Measurements from ENCODE around the gene CYFIP1. TPM values are rescaled to one million over a fixed set of nuclear protein-coding genes. Genes with fewer than 3 reads are reported as not detected.

CYFIP1 gene
- total RNA-seq, 1 donor from 2014 or later: 143 TPM

DNA sequence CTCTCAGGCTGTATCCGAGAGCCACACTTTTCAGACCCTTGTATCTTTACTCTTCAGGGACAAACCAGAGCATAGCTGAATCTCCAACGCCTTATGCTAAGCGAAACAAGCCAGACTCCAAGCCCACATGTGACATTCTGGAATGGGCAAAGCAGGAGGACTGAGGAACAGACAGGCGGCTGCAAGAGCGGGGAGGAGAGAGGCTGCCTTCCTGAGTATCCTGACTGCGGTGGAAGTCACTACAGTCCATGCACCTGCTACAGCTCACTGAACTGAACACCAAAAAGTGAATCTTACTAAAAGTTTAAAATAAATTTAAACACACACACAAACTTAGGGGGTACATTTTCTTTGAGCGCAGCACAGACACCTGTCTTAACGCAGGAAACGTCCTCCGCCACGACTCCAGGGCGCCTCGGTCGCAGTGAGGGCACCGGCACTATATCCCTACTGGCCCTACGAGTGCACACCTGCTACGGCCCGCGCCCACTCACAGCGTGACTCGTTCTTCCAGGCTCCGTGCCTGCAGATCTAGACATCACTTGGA, 1.4 kb downstream of the CYFIP1 start:
- Mint-ChIP-seq H3K9me3 (ENCODE audit: unreplicated experiment) (peaks cover 19% of the 10 kb centered on the region), H3K36me3 (ENCODE audit: unreplicated experiment) (no peaks in the 10 kb centered on the region), H3K27ac (ENCODE audit: unreplicated experiment) (peak overlapping the region; percentile 83), H3K4me3 (ENCODE audit: unreplicated experiment) (peak overlapping the region; percentile 100), H3K27me3 (ENCODE audit: unreplicated experiment) (peaks cover 8% of the 10 kb centered on the region), H3K4me1 (ENCODE audit: low read depth, unreplicated experiment) (peaks cover 5% of the 10 kb centered on the region)
- no peak for DNase-seq
- TF ChIP-seq, protein P1, sequence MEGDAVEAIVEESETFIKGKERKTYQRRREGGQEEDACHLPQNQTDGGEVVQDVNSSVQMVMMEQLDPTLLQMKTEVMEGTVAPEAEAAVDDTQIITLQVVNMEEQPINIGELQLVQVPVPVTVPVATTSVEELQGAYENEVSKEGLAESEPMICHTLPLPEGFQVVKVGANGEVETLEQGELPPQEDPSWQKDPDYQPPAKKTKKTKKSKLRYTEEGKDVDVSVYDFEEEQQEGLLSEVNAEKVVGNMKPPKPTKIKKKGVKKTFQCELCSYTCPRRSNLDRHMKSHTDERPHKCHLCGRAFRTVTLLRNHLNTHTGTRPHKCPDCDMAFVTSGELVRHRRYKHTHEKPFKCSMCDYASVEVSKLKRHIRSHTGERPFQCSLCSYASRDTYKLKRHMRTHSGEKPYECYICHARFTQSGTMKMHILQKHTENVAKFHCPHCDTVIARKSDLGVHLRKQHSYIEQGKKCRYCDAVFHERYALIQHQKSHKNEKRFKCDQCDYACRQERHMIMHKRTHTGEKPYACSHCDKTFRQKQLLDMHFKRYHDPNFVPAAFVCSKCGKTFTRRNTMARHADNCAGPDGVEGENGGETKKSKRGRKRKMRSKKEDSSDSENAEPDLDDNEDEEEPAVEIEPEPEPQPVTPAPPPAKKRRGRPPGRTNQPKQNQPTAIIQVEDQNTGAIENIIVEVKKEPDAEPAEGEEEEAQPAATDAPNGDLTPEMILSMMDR (IDR thresholded peaks at IDR 0.05; ENCODE audit: partially characterized antibody, unreplicated experiment): no peak

DNA sequence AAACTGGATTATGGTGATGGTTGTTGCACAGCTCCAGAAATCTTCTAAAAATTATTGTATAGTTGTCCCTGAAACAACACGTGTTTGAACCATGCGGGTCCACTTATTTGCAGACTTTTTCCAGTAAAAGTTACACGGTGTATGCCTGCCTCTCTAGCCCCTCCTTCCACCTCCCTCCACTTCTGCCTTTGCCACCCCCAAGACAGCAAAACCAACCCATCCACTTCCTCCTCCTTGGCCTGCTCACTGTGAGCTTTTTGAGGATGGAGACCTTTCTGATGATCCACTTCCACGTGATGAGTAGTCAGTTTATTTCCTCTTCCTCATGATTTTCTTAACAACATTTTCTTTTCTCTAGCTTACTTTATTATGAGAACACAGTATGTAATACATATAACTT, 5.4 kb downstream of the CYFIP1 start:
- H3K36me3 Mint-ChIP-seq (ENCODE audit: unreplicated experiment): no peaks in the 10 kb centered on the region
- peaks cover 15% of the 10 kb centered on the region for H3K9me3 Mint-ChIP-seq (ENCODE audit: unreplicated experiment)
- no peak overlapping the region for H3K4me3 Mint-ChIP-seq (ENCODE audit: unreplicated experiment)
- DNase-seq: no peak
- H3K27ac Mint-ChIP-seq (ENCODE audit: unreplicated experiment): no peak overlapping the region
- TF ChIP-seq, protein P1 (IDR thresholded peaks at IDR 0.05; ENCODE audit: partially characterized antibody, unreplicated experiment): no peak
- peaks cover 5% of the 10 kb centered on the region for H3K4me1 Mint-ChIP-seq (ENCODE audit: low read depth, unreplicated experiment)
- H3K27me3 Mint-ChIP-seq (ENCODE audit: unreplicated experiment): peaks cover 8% of the 10 kb centered on the region

DNA sequence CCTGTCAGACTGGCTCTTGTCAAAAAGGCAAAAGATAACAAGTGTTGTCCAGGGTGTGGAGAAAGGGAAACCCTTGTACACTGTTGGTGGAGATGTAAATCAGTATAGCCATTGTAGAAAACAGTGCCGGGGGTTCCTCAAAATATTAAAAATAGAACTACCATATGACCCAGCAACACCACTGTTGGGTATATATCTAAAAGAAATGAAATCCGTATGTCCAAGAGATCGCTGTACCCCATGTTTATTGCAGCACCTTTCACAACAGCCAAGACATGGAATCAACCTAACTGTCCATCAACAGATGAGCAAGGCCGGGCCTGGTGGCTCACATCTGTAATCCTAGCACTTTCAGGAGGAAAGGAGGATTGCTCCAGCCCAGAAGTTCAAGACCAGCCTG, 6.2 kb downstream of the CYFIP1 start:
- Mint-ChIP-seq H3K27ac (ENCODE audit: unreplicated experiment) (no peak overlapping the region), H3K36me3 (ENCODE audit: unreplicated experiment) (no peaks in the 10 kb centered on the region), H3K9me3 (ENCODE audit: unreplicated experiment) (peaks cover 9% of the 10 kb centered on the region), H3K4me1 (ENCODE audit: low read depth, unreplicated experiment) (peaks cover 5% of the 10 kb centered on the region), H3K4me3 (ENCODE audit: unreplicated experiment) (no peak overlapping the region), H3K27me3 (ENCODE audit: unreplicated experiment) (peaks cover 4% of the 10 kb centered on the region)
- DNase-seq: no peak
- TF ChIP-seq, protein P1 (IDR thresholded peaks at IDR 0.05; ENCODE audit: partially characterized antibody, unreplicated experiment): no peak

DNA sequence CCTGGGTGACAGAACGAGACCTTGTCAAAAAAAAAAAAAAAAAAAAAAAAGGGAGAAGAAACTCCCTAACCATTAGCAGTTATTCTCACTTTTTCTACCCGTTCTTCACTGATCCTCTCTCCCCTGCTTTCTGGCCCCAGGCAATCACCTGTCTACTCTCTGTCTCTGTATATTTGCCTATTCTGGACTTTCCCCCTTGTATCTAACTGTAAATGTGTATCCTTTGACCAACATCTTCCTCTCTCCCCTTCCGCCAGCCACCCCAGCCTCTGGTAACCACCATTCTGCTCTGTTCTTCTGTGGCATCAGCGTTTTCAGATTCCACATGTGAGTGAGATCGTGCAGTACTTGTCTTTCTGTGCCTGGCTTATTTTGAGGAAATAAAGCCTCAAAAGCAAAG, 6.9 kb downstream of the CYFIP1 start:
- no peak for DNase-seq
- H3K4me1 Mint-ChIP-seq (ENCODE audit: low read depth, unreplicated experiment): peaks cover 8% of the 10 kb centered on the region
- peaks cover 6% of the 10 kb centered on the region for H3K9me3 Mint-ChIP-seq (ENCODE audit: unreplicated experiment)
- H3K27ac Mint-ChIP-seq (ENCODE audit: unreplicated experiment): no peak overlapping the region
- H3K36me3 Mint-ChIP-seq (ENCODE audit: unreplicated experiment): no peaks in the 10 kb centered on the region
- H3K4me3 Mint-ChIP-seq (ENCODE audit: unreplicated experiment): no peak overlapping the region
- TF ChIP-seq, protein P1 (IDR thresholded peaks at IDR 0.05; ENCODE audit: partially characterized antibody, unreplicated experiment): no peak
- H3K27me3 Mint-ChIP-seq (ENCODE audit: unreplicated experiment): peaks cover under 1% of the 10 kb centered on the region

DNA sequence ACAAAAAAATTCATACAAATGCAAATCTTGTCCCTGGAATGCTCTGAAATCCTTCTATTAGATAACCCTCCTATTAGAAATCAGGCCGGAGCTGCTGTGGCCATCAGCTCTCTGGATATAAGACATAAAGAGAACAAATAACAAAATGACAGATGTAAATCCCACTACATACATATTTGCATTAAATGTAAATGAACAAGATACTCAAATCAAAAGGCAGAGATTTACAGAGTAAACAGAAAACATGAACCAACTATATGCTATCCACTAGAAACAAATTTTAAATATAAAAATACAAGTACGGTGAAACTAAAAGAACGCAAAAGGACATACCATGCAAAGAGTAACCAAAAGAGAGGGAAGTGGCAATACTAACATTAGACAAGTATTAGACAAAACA, 10.7 kb downstream of the CYFIP1 start:
- Mint-ChIP-seq H3K36me3 (ENCODE audit: unreplicated experiment) (no peaks in the 10 kb centered on the region), H3K4me1 (ENCODE audit: low read depth, unreplicated experiment) (peaks cover 21% of the 10 kb centered on the region), H3K9me3 (ENCODE audit: unreplicated experiment) (peaks cover 14% of the 10 kb centered on the region), H3K27me3 (ENCODE audit: unreplicated experiment) (peaks cover 7% of the 10 kb centered on the region), H3K4me3 (ENCODE audit: unreplicated experiment) (no peak overlapping the region), H3K27ac (ENCODE audit: unreplicated experiment) (no peak overlapping the region)
- DNase-seq: no peak
- TF ChIP-seq, protein P1 (IDR thresholded peaks at IDR 0.05; ENCODE audit: partially characterized antibody, unreplicated experiment): no peak
